HepG2 (cell line): Measurements from ENCODE around the gene C19orf18. TPM values are rescaled to one million over a fixed set of nuclear protein-coding genes. Genes with fewer than 3 reads are reported as not detected.

ENCODE experiments used
- CCDC6 ChIP-seq: sonication (generic); formaldehyde crosslinking; IDR thresholded peaks from 2 replicates; pipeline ENCODE4 v1.8.1; 2022; ENCODE audit warnings: mild to moderate bottlenecking, missing genetic modification reagents, moderate library complexity
- KDM2A ChIP-seq: sonication (generic); formaldehyde crosslinking; IDR thresholded peaks from 2 replicates; pipeline ENCODE4 v1.4.0; 2020; ENCODE audit warnings: low read depth, missing genetic modification reagents, borderline replicate concordance
- MTA1 ChIP-seq: sonication (generic); formaldehyde crosslinking; IDR thresholded peaks from 2 replicates; pipeline ENCODE4 v1.4.0; 2020; ENCODE audit warnings: missing genetic modification reagents, mild to moderate bottlenecking, borderline replicate concordance
- NPAS2 ChIP-seq: sonication (generic); formaldehyde crosslinking; IDR thresholded peaks from 2 replicates; pipeline ENCODE4 v1.8.0; 2022; ENCODE audit warnings: mild to moderate bottlenecking, missing genetic modification reagents, borderline replicate concordance
- PHF20 ChIP-seq: sonication (generic); formaldehyde crosslinking; IDR thresholded peaks from 2 replicates; pipeline ENCODE4 v1.5.0; 2020; ENCODE audit warnings: mild to moderate bottlenecking, missing genetic modification reagents
- RAD21 ChIP-seq: fragments of 450-650 bp; formaldehyde crosslinking; IDR thresholded peaks from 2 replicates; pipeline ENCODE4 v1.5.0; 2020; ENCODE audit warnings: mild to moderate bottlenecking
- RBFOX2 ChIP-seq: fragments of 200-400 bp; formaldehyde crosslinking; IDR thresholded peaks from 2 replicates; pipeline ENCODE4 v1.6.1; 2017; ENCODE audit warnings: low read depth, mild to moderate bottlenecking, low read length
- SAP130 ChIP-seq: IDR thresholded peaks from 2 replicates; pipeline ENCODE4 v1.6.1; 2016; ENCODE audit warnings: low read depth
- SIX1 ChIP-seq: sonication (generic); formaldehyde crosslinking; IDR thresholded peaks from 2 replicates; pipeline ENCODE4 v1.4.0; 2020; ENCODE audit warnings: missing genetic modification reagents, borderline replicate concordance
- SRSF9 ChIP-seq: fragments of 200-400 bp; formaldehyde crosslinking; IDR thresholded peaks from 2 replicates; pipeline ENCODE4 v1.6.1; 2018; ENCODE audit warnings: borderline replicate concordance, mild to moderate bottlenecking, low read depth, low read length; ENCODE audit not compliant: insufficient read depth, poor library complexity, severe bottlenecking
- TFDP1 ChIP-seq: IDR thresholded peaks from 2 replicates; pipeline ENCODE4 v1.6.1; 2016; ENCODE audit warnings: missing compliant biosample characterization, missing genetic modification reagents, borderline replicate concordance
- ZBTB3 ChIP-seq: sonication (generic); formaldehyde crosslinking; IDR thresholded peaks from 2 replicates; pipeline ENCODE4 v1.4.0; 2020; ENCODE audit warnings: low read depth, mild to moderate bottlenecking, moderate library complexity, missing genetic modification reagents, borderline replicate concordance
- ZBTB8A ChIP-seq: sonication (generic); formaldehyde crosslinking; IDR thresholded peaks from 2 replicates; pipeline ENCODE4 v1.4.0; 2020; ENCODE audit warnings: mild to moderate bottlenecking, low read depth, missing genetic modification reagents, borderline replicate concordance
- ZFP36 ChIP-seq: fragments of 150-350 bp; IDR thresholded peaks from 2 replicates; pipeline ENCODE4 v1.6.1; 2018; ENCODE audit warnings: borderline replicate concordance, low read length, low read depth; ENCODE audit not compliant: partially characterized antibody
- ZNF33B ChIP-seq: sonication (generic); formaldehyde crosslinking; IDR thresholded peaks from 2 replicates; pipeline ENCODE4 v1.5.1; 2020; ENCODE audit warnings: mild to moderate bottlenecking, missing genetic modification reagents
- ZNF609 ChIP-seq: sonication (generic); formaldehyde crosslinking; IDR thresholded peaks from 2 replicates; pipeline ENCODE4 v1.4.0; 2020; ENCODE audit warnings: mild to moderate bottlenecking, missing genetic modification reagents, borderline replicate concordance
- ZNF687 ChIP-seq: sonication (generic); formaldehyde crosslinking; IDR thresholded peaks from 2 replicates; pipeline ENCODE4 v1.5.1; 2020; ENCODE audit warnings: mild to moderate bottlenecking, missing genetic modification reagents, moderate library complexity
- ZNF790 ChIP-seq: sonication (generic); formaldehyde crosslinking; IDR thresholded peaks from 2 replicates; pipeline ENCODE4 v1.8.0; 2022; ENCODE audit warnings: missing genetic modification reagents, mild to moderate bottlenecking, borderline replicate concordance
- polyA plus RNA-seq, 8 experiments: library from polyadenylated mRNA; depleted of rRNA in 3 of 8; stranded (reverse) in 7 of 8; unstranded in 1 of 8; fragments of >200 nt; fragmentation: Illumina TruSeq in 4 of 8; extraction: Trizol in 4 of 8; gene quantifications; 2 replicates each; pipeline versions ENCODE4 v1.2.1 to v1.2.3, GENCODE V29; 2011 to 2016; ENCODE audit warnings: low read depth in 4 of 8, missing spikeins in 1 of 8, mixed read lengths in 1 of 8; ENCODE audit not compliant: insufficient read depth in 1 of 8
- total RNA-seq, 5 experiments: library from RNA; depleted of rRNA; stranded (reverse); fragments of >200 nt; fragmentation: Illumina TruSeq; extraction: Trizol; gene quantifications; 2 replicates each; pipeline ENCODE4 v1.2.3, GENCODE V29; 2016; ENCODE audit warnings: low read depth in 1 of 5

The C19orf18 gene
- total and polyA plus RNA-seq, 2 of the 13 experiments (the other 11 are each of a cell fraction or from before 2014, with no cell fraction given) = 0.38 to 0.55 TPM

- TF ChIP-seq ZNF687 (CRISPR knock-in tag) = peak; percentile 93
- TF ChIP-seq ZBTB8A (CRISPR knock-in tag) = no peak
- peak; percentile 96 for TF ChIP-seq KDM2A (CRISPR knock-in tag)
- TF ChIP-seq RAD21 (CRISPR knock-in tag) = peak; percentile 41; the same call in 1 of the 2 replicates
- TF ChIP-seq ZNF33B (CRISPR knock-in tag) = peak; percentile 50; the same call in 1 of the 2 replicates
- TF ChIP-seq SRSF9 = no peak
- no peak for TF ChIP-seq ZBTB3 (CRISPR knock-in tag)
- TF ChIP-seq NPAS2 (CRISPR knock-in tag) = no peak
- TF ChIP-seq TFDP1 (CRISPR knock-in tag) = peak; percentile 83; the same call in 1 of the 2 replicates
- peak; percentile 98 for TF ChIP-seq RBFOX2
- TF ChIP-seq SAP130 (CRISPR knock-in tag) = peak; percentile 94
- TF ChIP-seq CCDC6 = peak; percentile 57; the same call in 1 of the 2 replicates
- TF ChIP-seq MTA1 (CRISPR knock-in tag) = no peak
- 0 out of 2 replicates have a peak, but pooled peaks have one; percentile 5 for TF ChIP-seq SIX1 (CRISPR knock-in tag)
- no peak for TF ChIP-seq ZFP36
- TF ChIP-seq ZNF790 (CRISPR knock-in tag) = peak; percentile 92
- TF ChIP-seq ZNF609 (CRISPR knock-in tag) = no peak
- TF ChIP-seq PHF20 (CRISPR knock-in tag) = peak; percentile 86
These were observed 28.2 kb upstream of the C19orf18 start, which contains the start of gene ZNF606 (continued) for GRCh38 chr19:58002384-58003173.
